ENCODE data around the gene DNM1.

DNM1 gene

DNA sequence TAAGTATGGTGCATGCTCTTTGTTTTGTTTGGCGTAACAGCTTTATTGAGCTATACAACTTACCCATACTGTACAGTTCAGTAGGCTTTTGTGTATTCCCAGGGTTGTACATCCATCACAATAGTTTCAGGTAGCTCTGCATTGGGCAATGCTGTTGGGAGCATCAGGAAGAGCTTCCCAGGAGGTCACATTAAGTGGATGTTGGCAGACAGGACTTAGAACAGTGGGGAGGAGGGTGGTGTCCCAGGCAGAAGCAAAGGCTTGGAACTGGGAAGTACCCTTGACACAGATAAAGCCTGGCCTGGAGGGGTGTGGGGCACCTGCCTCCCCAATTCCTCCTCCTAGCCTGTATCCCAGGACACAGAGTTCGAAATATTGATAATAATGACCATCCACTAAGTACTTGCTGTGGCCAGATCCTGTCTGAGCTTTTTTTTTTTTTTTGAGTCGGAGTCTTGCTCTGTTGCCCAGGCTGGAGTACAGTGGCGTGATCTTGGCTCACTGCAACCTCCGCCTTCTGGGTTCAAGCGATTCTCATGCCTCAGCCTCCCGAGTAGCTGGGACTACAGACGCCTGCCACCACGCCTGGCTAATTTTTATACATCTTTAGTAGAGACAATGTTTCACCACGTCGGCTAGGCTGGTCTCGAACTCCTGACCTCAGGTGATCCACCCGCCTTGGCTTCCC is 41.8 kb upstream of the DNM1 start:
- no peak overlapping the region for H3K4me3 ChIP-seq (ENCODE audit: control insufficient read depth, low read depth, low read length)
- peak; percentile 14 for DNase-seq (ENCODE audit: low read depth)
- TF ChIP-seq CTCF (conservative IDR thresholded peaks at IDR 0.05; ENCODE audit: control insufficient read depth, insufficient read depth, low read depth, low read length) = no peak

DNA sequence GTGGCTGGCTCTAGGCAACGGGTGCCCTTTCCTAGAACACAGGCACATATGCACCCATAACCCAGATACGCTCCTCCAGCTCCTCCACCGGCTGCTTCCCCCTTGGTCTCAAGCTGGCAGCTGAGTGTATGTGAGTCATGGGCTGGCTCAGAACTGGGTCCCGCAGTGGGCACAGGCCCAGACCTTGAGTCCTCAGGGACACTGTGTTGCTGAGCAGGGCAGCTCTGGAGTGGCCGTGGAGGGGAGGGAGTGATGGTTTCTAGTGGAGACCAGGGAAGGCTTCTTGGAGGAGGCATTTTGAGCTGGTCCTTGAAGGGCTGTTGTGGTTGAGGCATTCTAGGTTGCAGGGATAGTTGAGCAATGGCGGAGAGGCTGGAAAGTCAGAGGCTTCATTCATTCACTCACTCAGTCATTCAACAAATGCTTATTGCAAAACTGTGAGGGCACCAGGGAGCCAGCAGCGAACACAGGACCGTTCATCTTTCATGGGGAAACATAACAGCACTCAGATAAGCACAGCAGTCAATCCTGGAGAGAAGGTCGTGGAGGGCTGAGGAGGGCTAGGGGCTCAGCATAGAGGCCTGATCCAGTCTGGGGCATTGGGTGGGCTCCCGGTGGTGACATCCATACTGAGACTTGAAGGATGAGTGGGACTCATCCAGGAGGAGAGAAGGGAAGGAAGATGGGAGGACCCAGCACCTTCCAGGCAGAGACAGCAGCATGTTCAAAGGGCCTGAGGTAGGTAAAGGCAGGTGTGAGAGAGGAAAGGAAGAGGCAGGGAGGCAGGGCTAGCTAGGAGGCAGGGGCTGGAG is 40.8 kb upstream of the DNM1 start:
- no peak for TF ChIP-seq CTCF (conservative IDR thresholded peaks at IDR 0.05; ENCODE audit: control insufficient read depth, insufficient read depth, low read depth, low read length)
- no peak overlapping the region for H3K4me3 ChIP-seq (ENCODE audit: control insufficient read depth, low read depth, low read length)
- DNase-seq (ENCODE audit: low read depth) = peak; percentile 50

DNA sequence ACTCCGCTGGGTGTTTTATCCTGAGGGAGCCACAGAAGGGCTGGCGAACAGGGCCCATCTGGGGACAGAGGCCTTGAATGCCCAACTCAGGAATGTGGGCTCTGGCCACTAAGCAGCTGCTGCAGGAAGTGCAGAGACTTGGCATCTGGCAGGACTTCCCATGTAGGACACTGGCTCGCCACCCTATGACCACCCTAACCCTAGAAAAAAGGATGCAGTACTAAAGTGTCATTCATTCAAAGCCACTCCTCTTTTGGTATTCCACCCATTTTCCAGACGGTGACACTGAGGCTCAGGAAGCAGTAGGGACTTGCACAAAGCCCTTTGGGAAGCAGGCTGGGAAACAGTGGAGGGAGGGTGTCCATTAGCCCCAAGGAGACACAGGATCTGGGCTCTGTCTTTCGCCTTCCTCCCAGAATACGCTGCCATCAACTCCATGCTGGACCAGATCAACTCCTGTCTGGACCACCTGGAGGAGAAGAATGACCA is 40.1 kb upstream of the DNM1 start:
- TF ChIP-seq CTCF (conservative IDR thresholded peaks at IDR 0.05; ENCODE audit: control insufficient read depth, insufficient read depth, low read depth, low read length) = no peak
- no peak for DNase-seq (ENCODE audit: low read depth)

DNA sequence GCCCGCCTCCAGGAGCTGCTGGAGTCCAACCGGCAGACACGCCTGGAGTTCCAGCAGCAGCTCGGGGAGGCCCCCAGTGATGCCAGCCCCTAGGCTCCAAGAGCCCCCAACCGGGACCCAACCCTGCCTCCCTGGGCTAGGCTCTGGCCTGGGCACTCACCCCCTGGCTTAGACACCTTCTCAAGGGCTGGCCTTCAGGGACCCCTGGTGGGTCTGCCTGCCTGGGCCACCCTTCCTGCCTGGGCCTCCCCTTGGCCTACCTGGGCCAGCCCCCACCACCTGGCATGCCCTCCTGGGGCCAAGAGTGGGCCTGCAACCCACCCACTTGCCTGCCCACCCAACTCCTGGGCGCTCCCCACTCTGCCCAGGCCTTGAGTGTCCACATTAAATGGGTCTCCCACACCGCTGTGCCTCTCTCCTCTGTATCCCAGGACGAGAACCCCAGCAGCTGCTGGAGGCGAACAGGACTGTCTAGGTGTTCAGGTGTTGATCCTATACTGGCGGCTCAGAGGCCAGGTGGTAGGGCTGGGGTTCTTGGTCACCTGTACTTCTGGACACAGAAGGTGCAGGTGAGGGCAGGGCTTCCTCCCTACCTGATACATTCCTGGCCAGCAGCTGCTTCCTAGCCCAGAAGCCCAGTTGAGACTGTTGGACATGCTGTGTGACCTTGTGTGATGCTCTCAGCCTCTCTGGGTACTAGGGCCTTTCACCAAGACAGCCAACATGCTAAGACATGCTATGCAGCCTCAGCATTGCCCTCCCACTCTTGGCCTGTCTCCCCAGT is 39.5 kb upstream of the DNM1 start:
- DNase-seq (ENCODE audit: low read depth) = no peak
- no peak overlapping the region for H3K4me3 ChIP-seq (ENCODE audit: control insufficient read depth, low read depth, low read length)
- TF ChIP-seq CTCF (conservative IDR thresholded peaks at IDR 0.05; ENCODE audit: control insufficient read depth, insufficient read depth, low read depth, low read length) = no peak

More for the DNA sequence above, 40.1 kb upstream of the DNM1 start:
- H3K4me3 ChIP-seq (ENCODE audit: control insufficient read depth, low read depth, low read length) = no peak overlapping the region

GRCh38 chr9:128164307-128164885 is 38.8 kb upstream of the DNM1 start:
- TF ChIP-seq CTCF (conservative IDR thresholded peaks at IDR 0.05; ENCODE audit: control insufficient read depth, insufficient read depth, low read depth, low read length) = no peak
- no peak overlapping the region for H3K4me3 ChIP-seq (ENCODE audit: control insufficient read depth, low read depth, low read length)
- DNase-seq (ENCODE audit: low read depth) = peak; percentile 15

DNA sequence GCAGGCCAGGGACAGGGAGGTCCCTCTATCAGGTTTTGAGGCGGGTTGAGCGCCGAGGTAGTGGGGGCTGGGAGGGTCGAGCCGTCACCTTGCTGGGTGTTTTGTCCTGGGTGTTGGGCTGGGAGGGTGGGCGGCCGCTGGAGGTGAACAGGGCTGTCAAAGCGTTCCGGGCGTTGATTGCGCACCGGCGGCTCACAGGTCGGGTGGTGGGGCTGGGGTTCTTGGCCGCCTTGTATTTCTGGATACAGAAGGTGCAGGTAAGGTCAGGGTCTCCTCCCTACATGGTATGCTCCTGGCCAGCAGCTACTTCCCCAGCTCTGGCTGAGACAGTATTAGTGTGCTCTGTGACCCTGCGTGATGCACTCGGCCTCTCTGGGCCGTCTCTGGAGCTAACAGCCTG is 37.0 kb upstream of the DNM1 start:
- no peak overlapping the region for H3K4me3 ChIP-seq (ENCODE audit: control insufficient read depth, low read depth, low read length)
- TF ChIP-seq CTCF (conservative IDR thresholded peaks at IDR 0.05; ENCODE audit: control insufficient read depth, insufficient read depth, low read depth, low read length) = no peak
- no peak for DNase-seq (ENCODE audit: low read depth)
